ENCODE measurements around the gene MT1HL1. TPM values are rescaled to one million over a fixed set of nuclear protein-coding genes. Genes with fewer than 3 reads are reported as not detected.
"Not testable (repeated sequence)": the region's sequence is repeated elsewhere in the genome, so short reads cannot be mapped to it uniquely, and the experiment has no call there.

Gene MT1HL1
- polyA plus RNA-seq, 1 of the 3 experiments (the other 2 are of a cell fraction) = not detected

DNA sequence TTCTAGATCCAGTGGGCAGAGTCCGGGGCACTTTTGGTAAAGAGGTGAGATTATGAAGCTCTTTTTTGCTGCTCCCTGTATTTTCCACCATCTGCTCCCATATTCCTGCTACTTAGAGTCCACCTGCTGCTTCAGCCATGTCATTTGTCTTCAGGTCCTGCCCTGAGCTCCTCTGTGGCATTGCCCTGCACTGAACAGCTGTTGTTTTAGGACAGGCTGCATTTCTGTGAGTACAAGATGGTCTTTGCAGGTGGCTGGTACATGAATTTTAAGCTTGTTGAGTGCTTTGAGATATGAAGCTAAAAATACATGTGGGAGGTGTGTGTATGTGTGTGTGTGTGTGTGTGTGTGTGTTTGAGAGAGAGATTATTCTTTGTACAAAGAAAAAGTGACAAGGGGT, 21.9 kb downstream of the MT1HL1 start:
- CTCF ChIA-PET = no interaction called here
- Histone ChIP-seq H3K9ac (no peak overlapping the region), H3K9me3 (no peaks in the 10 kb centered on the region), H3K4me3 (ENCODE audit: low read depth in 2 of 2, low read length in 1 of 2) (no peak overlapping the region), H3K36me3 (replicated peaks in 1 of 2; ENCODE audit: control insufficient read depth in 1 of 2, insufficient read depth in 2 of 2, low read length in 1 of 2) (no peaks in the 10 kb centered on the region), H4K20me1 (ENCODE audit: insufficient read depth) (no peaks in the 10 kb centered on the region), H3K27me3 (ENCODE audit: insufficient read depth) (no peaks in the 10 kb centered on the region), H2AFZ (ENCODE audit: low read depth) (no peak overlapping the region), H3K79me2 (ENCODE audit: insufficient read depth) (no peaks in the 10 kb centered on the region), H3K27ac (ENCODE audit: low read depth in 2 of 2, low read length in 1 of 2) (no peak overlapping the region), H3K4me2 (no peak overlapping the region), H3F3A (replicated peaks; ENCODE audit: insufficient read depth) (no peaks in the 10 kb centered on the region), H3K4me1 (ENCODE audit: control insufficient read depth in 1 of 2, insufficient read depth in 2 of 2, low read depth in 1 of 2, low read length in 1 of 2) (no peaks in the 10 kb centered on the region), H3K9me2 (no peaks in the 10 kb centered on the region)
- DNase-seq = no peak
- no peak for TF ChIP-seq JUND (IDR thresholded peaks at IDR 0.05)
- TF ChIP-seq EP300 (IDR thresholded peaks at IDR 0.05; ENCODE audit: borderline replicate concordance in 1 of 2, low read depth in 1 of 2, low read length in 1 of 2) = no peak
- WGBS (ENCODE audit: low lambda C conversion rate) = 14% methylated on average over 1 of the region's 1 CpG
- POLR2A ChIA-PET = no interaction called here

DNA sequence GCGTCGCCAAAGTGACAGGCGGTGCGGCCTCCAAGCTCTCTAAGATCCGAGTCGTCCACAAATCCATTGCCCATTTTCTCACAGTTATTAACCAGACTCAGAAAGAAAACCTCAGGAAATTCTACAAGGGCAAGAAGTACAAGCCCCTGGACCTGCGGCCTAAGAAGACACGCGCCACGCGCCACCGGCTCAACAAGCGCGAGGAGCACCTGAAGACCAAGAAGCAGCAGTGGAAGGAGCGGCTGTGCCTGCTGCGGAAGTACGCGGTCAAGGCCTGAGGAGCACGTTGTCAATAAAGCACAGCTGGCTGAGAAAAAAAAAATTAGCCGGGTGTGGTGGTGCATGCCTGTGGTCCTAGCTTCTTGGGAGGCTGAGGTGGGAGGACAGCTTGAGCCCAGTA, 22.8 kb downstream of the MT1HL1 start:
- H3K27ac ChIP-seq (ENCODE audit: low read depth in 2 of 2, low read length in 1 of 2); H3K9me2 ChIP-seq; H3K4me3 ChIP-seq (ENCODE audit: low read depth in 2 of 2, low read length in 1 of 2); H4K20me1 ChIP-seq (ENCODE audit: insufficient read depth); POLR2A ChIA-PET; H3K36me3 ChIP-seq (replicated peaks in 1 of 2; ENCODE audit: control insufficient read depth in 1 of 2, insufficient read depth in 2 of 2, low read length in 1 of 2); H3K79me2 ChIP-seq (ENCODE audit: insufficient read depth); H3K4me2 ChIP-seq; H3K9ac ChIP-seq; H3F3A ChIP-seq (replicated peaks; ENCODE audit: insufficient read depth); H3K9me3 ChIP-seq; H2AFZ ChIP-seq (ENCODE audit: low read depth); DNase-seq; H3K4me1 ChIP-seq (ENCODE audit: control insufficient read depth in 1 of 2, insufficient read depth in 2 of 2, low read depth in 1 of 2, low read length in 1 of 2); H3K27me3 ChIP-seq (ENCODE audit: insufficient read depth); CTCF ChIA-PET: not testable (repeated sequence)
- WGBS (ENCODE audit: low lambda C conversion rate) = 85% methylated on average over 20 of the region's 20 CpGs

DNA sequence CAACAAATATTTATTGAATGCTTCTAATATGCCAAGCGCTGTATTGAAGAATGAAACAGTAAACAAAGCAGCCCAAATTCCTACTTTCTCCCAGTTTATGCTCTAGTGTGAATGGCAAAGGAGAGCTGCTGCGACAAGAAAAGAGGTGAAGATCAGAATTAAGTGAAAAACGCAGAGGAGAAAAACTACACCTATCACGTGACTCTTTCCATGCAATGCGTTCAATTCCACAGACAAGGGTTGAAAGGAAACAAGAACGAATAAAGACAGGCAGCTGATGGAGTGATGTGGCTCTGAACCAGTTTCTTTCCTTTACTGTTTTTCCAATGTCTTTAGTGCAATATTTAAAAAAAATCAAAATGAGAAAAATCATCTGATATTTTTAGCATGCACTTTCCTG, 23.6 kb downstream of the MT1HL1 start:
- WGBS (ENCODE audit: low lambda C conversion rate) = 48% methylated on average over 6 of the region's 6 CpGs
- no peaks in the 10 kb centered on the region for H3K79me2 ChIP-seq (ENCODE audit: insufficient read depth)
- no peaks in the 10 kb centered on the region for H4K20me1 ChIP-seq (ENCODE audit: insufficient read depth)
- DNase-seq = no peak
- no peaks in the 10 kb centered on the region for H3F3A ChIP-seq (replicated peaks; ENCODE audit: insufficient read depth)
- no peak overlapping the region for H3K4me2 ChIP-seq
- CTCF ChIA-PET = no interaction called here
- no peaks in the 10 kb centered on the region for H3K36me3 ChIP-seq (replicated peaks in 1 of 2; ENCODE audit: control insufficient read depth in 1 of 2, insufficient read depth in 2 of 2, low read length in 1 of 2)
- no peak overlapping the region for H3K4me3 ChIP-seq (ENCODE audit: low read depth in 2 of 2, low read length in 1 of 2)
- no peak overlapping the region for H3K9ac ChIP-seq
- POLR2A ChIA-PET = no interaction called here
- no peaks in the 10 kb centered on the region for H3K4me1 ChIP-seq (ENCODE audit: control insufficient read depth in 1 of 2, insufficient read depth in 2 of 2, low read depth in 1 of 2, low read length in 1 of 2)
- no peaks in the 10 kb centered on the region for H3K27me3 ChIP-seq (ENCODE audit: insufficient read depth)
- no peak overlapping the region for H3K27ac ChIP-seq (ENCODE audit: low read depth in 2 of 2, low read length in 1 of 2)
- H2AFZ ChIP-seq (ENCODE audit: low read depth) = no peak overlapping the region
- no peaks in the 10 kb centered on the region for H3K9me2 ChIP-seq
- H3K9me3 ChIP-seq = 0 out of 2 replicates have a peak, but pooled peaks cover 3% of the 10 kb centered on the region
- TF ChIP-seq SIN3A (IDR thresholded peaks at IDR 0.05; ENCODE audit: borderline replicate concordance, low read depth, low read length) (no peak), TAF1 (IDR thresholded peaks at IDR 0.05; ENCODE audit: borderline replicate concordance, low read depth, low read length) (no peak), RXRA (IDR thresholded peaks at IDR 0.05; ENCODE audit: borderline replicate concordance, low read depth) (no peak), NRF1 (IDR thresholded peaks at IDR 0.05; ENCODE audit: low read depth, low read length) (no peak), POLR2AphosphoS5 (IDR thresholded peaks at IDR 0.05; ENCODE audit: low read depth, low read length) (no peak), TEAD4 (IDR thresholded peaks at IDR 0.05; ENCODE audit: borderline replicate concordance, insufficient read depth) (no peak), RAD21 (IDR thresholded peaks at IDR 0.05; ENCODE audit: low read length) (no peak), MXI1 (IDR thresholded peaks at IDR 0.05; ENCODE audit: low read depth, low read length) (no peak)
- TF ChIP-seq, protein P1, sequence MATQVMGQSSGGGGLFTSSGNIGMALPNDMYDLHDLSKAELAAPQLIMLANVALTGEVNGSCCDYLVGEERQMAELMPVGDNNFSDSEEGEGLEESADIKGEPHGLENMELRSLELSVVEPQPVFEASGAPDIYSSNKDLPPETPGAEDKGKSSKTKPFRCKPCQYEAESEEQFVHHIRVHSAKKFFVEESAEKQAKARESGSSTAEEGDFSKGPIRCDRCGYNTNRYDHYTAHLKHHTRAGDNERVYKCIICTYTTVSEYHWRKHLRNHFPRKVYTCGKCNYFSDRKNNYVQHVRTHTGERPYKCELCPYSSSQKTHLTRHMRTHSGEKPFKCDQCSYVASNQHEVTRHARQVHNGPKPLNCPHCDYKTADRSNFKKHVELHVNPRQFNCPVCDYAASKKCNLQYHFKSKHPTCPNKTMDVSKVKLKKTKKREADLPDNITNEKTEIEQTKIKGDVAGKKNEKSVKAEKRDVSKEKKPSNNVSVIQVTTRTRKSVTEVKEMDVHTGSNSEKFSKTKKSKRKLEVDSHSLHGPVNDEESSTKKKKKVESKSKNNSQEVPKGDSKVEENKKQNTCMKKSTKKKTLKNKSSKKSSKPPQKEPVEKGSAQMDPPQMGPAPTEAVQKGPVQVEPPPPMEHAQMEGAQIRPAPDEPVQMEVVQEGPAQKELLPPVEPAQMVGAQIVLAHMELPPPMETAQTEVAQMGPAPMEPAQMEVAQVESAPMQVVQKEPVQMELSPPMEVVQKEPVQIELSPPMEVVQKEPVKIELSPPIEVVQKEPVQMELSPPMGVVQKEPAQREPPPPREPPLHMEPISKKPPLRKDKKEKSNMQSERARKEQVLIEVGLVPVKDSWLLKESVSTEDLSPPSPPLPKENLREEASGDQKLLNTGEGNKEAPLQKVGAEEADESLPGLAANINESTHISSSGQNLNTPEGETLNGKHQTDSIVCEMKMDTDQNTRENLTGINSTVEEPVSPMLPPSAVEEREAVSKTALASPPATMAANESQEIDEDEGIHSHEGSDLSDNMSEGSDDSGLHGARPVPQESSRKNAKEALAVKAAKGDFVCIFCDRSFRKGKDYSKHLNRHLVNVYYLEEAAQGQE (IDR thresholded peaks at IDR 0.05; ENCODE audit: low read depth, low read length) = no peak
